Gastrocnemius medialis (tissue), 4 donors: ENCODE measurements around the gene SLC25A11.

Source experiments
- CTCF ChIP-seq, 5 experiments: fragments of 450-650 bp in 3 of 5; fragments of 200-600 bp in 2 of 5; sonication (generic) in 2 of 5; IDR thresholded peaks in 4 of 5; conservative IDR thresholded peaks in 1 of 5; 1 replicate in 4 of 5; 2 replicates in 1 of 5; pipeline ENCODE4 v1.5.1; 2016 to 2019; ENCODE audit warnings: antibody characterized with exemption in 5 of 5, mild to moderate bottlenecking in 3 of 5, moderate library complexity in 3 of 5
- POLR2A ChIP-seq, 2 donors: fragments of 450-650 bp; IDR thresholded peaks; one replicate each; pipeline ENCODE4 v1.6.1; 2017; ENCODE audit warnings: antibody characterized with exemption in 2 of 2, mild to moderate bottlenecking in 2 of 2, moderate library complexity in 2 of 2

- TF ChIP-seq CTCF (IDR thresholded peaks at IDR 0.05 in 4 of 5, conservative IDR thresholded peaks at IDR 0.05 in 1 of 5) (no peak), POLR2A (IDR thresholded peaks at IDR 0.05) (no peak)
Observed at GRCh38 chr17:4928881-4929280, 11.0 kb downstream of the SLC25A11 start.
